Effector memory CD4-positive, alpha-beta T cell (primary cell): Measurements from ENCODE around the gene GALNT18.

Experiments
- DNase-seq, 3 donors: peaks; one replicate each; pipeline ENCODE4 v3.0.0-alpha.2; 2020
- H3K27ac ChIP-seq: 2 replicates; pipeline ENCODE4 v1.7.0; 2013; ENCODE audit warnings: mild to moderate bottlenecking, low read length, moderate library complexity; ENCODE audit not compliant: insufficient read depth, poor library complexity, severe bottlenecking
- H3K27me3 ChIP-seq: replicated peaks from 2 replicates; pipeline ENCODE4 v1.7.0; 2013; ENCODE audit warnings: mild to moderate bottlenecking, low read length; ENCODE audit not compliant: insufficient read depth, control insufficient read depth, poor library complexity, severe bottlenecking
- H3K36me3 ChIP-seq: 2 replicates; pipeline ENCODE4 v1.7.0; 2013; ENCODE audit warnings: mild to moderate bottlenecking, low read length, moderate library complexity; ENCODE audit not compliant: control insufficient read depth, insufficient read depth
- H3K4me1 ChIP-seq: 2 replicates; pipeline ENCODE4 v1.7.0; 2013; ENCODE audit warnings: low read length, mild to moderate bottlenecking; ENCODE audit not compliant: control insufficient read depth, insufficient read depth, poor library complexity, severe bottlenecking
- H3K4me3 ChIP-seq: 2 replicates; pipeline ENCODE4 v1.7.0; 2013; ENCODE audit warnings: low read length, low read depth, mild to moderate bottlenecking; ENCODE audit not compliant: insufficient read depth, poor library complexity, severe bottlenecking
- H3K9me3 ChIP-seq: 2 replicates; pipeline ENCODE4 v1.7.0; 2013; ENCODE audit warnings: mild to moderate bottlenecking, low read length, moderate library complexity; ENCODE audit not compliant: control insufficient read depth

GALNT18 gene

GRCh38 chr11:11435635-11436034, 186.2 kb downstream of the GALNT18 start:
- H3K27ac ChIP-seq = no peak overlapping the region
- DNase-seq = no peak
- H3K27me3 ChIP-seq = no peaks in the 10 kb centered on the region
- no peaks in the 10 kb centered on the region for H3K9me3 ChIP-seq
- no peaks in the 10 kb centered on the region for H3K4me1 ChIP-seq
- H3K36me3 ChIP-seq = no peaks in the 10 kb centered on the region
- no peak overlapping the region for H3K4me3 ChIP-seq

- Histone ChIP-seq H3K9me3 (no peaks in the 10 kb centered on the region), H3K27ac (no peak overlapping the region), H3K4me1 (no peaks in the 10 kb centered on the region), H3K36me3 (no peaks in the 10 kb centered on the region), H3K27me3 (no peaks in the 10 kb centered on the region), H3K4me3 (no peak overlapping the region)
- DNase-seq = no peak
Measured at GRCh38 chr11:11433960-11434359, 187.8 kb downstream of the GALNT18 start.

DNA sequence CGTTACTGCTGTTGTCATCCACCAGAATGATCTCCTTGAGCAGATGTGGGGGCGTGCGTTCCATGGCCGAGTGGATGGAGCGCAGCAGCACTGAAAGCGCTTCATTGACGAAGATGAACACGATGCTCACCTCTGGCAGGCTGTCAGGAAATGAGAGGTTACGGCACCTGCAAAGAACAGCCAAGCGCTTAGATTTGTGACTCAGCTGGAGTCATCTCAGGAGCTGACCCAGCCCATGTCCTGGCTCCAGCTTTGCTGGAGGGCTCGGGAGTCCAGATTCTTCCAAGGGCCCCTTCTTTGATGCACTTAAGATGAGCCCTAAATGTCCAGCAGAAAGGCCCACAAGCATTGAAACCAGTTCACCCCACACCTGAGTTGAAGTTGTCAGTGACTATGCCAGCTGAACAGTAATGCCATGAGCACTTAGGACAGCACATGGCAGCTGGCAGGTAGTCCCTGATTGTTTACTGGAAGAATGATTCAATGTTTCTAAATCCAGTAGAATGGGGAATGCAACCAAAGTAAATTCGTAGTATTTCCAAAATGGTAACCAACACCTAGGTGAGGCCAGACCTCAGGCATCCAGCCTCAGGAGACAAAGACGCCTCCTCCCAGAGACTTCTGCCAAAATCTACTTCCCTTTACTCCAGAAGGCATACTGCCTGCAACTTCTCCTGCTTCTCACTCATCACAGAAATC, 189.0 kb downstream of the GALNT18 start:
- Histone ChIP-seq H3K27ac (no peak overlapping the region), H3K4me1 (no peaks in the 10 kb centered on the region), H3K4me3 (no peak overlapping the region), H3K27me3 (no peaks in the 10 kb centered on the region), H3K36me3 (no peaks in the 10 kb centered on the region), H3K9me3 (no peaks in the 10 kb centered on the region)
- DNase-seq = no peak

DNA sequence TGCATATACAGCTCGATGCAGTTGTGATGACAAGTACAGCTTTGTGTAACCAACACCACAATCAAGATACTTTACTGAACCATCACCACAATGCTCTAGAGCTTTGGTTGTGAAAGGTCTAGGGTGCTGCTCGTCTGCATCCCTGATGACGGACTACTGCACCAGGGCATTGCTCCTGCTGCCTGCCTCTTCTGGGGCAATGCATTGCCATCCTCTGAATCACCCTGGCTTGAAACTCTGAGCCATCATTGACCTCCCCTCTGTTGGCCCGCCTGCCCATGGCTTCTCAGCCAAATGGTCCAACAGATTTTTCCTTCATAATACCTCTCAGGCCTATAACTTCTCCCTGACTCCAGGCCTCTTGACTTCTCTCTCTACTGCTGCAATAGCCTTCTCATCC, 191.4 kb downstream of the GALNT18 start:
- no peaks in the 10 kb centered on the region for H3K27me3 ChIP-seq
- H3K4me1 ChIP-seq = no peaks in the 10 kb centered on the region
- H3K9me3 ChIP-seq = no peaks in the 10 kb centered on the region
- no peak overlapping the region for H3K27ac ChIP-seq
- no peak for DNase-seq
- H3K4me3 ChIP-seq = no peak overlapping the region
- H3K36me3 ChIP-seq = no peaks in the 10 kb centered on the region

DNA sequence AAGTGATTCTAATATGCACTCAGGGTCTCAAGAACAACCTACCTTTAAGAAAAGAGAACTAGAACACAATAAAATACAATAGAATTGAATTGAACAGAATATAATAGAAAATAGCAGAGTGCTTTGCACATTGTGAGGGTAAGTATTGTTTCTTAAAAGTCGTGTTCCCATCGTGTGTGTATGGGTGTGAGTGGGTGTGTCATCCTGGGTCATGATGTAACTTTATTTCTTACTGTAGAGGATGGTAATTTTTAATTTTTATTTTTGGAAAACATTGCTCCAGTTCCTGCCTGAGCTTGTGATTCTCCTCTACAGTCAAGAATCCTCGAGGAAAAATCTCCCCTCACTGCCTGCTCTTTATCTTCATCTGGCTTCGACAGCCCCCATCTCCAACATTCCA, 193.1 kb downstream of the GALNT18 start:
- no peaks in the 10 kb centered on the region for H3K4me1 ChIP-seq
- H3K36me3 ChIP-seq = no peaks in the 10 kb centered on the region
- DNase-seq = no peak
- H3K27me3 ChIP-seq = no peaks in the 10 kb centered on the region
- H3K9me3 ChIP-seq = no peaks in the 10 kb centered on the region
- H3K27ac ChIP-seq = no peak overlapping the region
- no peak overlapping the region for H3K4me3 ChIP-seq

DNA sequence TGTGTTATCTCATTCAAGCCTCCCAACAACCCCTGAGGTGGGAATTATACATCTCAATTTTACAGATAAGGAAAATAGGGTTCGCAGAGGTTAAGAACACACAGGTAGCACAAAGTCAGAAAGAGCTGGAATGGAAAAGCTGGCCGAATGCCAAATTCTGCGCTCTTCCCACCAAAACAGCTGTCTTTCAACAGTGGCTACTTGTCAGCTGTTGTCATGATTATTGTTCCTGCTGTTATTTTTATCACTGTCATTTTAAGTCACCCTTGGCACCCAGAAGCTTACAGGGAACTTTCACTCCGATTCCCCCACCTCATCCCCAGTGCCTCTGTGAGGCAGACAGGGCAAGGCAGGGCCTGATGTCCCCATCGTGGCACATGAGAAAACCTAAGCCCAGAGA, 194.3 kb downstream of the GALNT18 start:
- Histone ChIP-seq H3K4me1 (no peaks in the 10 kb centered on the region), H3K9me3 (no peaks in the 10 kb centered on the region), H3K36me3 (no peaks in the 10 kb centered on the region), H3K4me3 (no peak overlapping the region), H3K27me3 (no peaks in the 10 kb centered on the region), H3K27ac (no peak overlapping the region)
- no peak for DNase-seq

DNA sequence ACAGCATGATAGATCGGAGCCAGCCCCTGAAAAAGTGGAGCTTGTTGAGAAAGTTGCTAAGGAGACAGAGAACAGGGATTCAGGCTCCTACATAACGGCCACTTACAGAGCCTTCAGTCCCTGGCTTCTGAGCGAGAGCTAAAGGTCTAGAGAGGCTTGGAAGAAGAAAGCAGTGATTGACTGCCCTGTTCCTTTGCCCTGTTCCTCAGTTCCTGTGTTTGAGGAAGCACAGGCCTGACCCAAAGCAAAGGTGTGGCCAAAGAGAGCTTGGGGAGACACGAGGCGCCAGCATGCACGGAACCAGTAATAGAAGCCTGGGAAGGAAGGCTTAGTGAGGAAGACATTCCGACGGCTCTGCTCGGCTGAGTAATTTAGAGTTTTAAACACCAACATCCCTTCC, 194.7 kb downstream of the GALNT18 start:
- no peak for DNase-seq
- Histone ChIP-seq H3K36me3 (no peaks in the 10 kb centered on the region), H3K9me3 (no peaks in the 10 kb centered on the region), H3K27me3 (no peaks in the 10 kb centered on the region), H3K27ac (no peak overlapping the region), H3K4me3 (no peak overlapping the region), H3K4me1 (no peaks in the 10 kb centered on the region)

GRCh38 chr11:11426226-11426952, 195.4 kb downstream of the GALNT18 start:
- H3K4me3 ChIP-seq = no peak overlapping the region
- no peaks in the 10 kb centered on the region for H3K27me3 ChIP-seq
- H3K4me1 ChIP-seq = no peaks in the 10 kb centered on the region
- H3K9me3 ChIP-seq = no peaks in the 10 kb centered on the region
- H3K36me3 ChIP-seq = no peaks in the 10 kb centered on the region
- no peak for DNase-seq
- no peak overlapping the region for H3K27ac ChIP-seq

DNA sequence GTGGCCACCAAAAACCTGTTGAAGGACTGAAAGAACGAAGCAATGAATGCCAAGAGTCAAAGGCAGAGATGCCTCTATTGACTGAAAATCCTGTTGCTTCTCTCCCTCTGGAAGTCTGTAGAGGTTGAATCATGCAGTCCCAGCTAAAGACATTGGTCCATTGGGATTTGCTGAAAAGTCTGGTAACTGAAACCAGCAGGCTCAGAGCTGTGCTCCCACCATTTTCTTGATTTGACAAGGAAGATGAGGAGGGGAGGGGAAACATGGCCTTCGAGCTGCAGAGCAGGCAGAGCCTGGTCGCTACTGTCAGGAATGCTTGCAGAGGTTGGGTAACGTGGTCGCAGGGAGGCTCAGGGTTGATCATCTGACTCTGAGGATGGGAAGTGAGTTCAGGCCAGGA, 196.0 kb downstream of the GALNT18 start:
- H3K9me3 ChIP-seq = no peaks in the 10 kb centered on the region
- no peak overlapping the region for H3K4me3 ChIP-seq
- H3K4me1 ChIP-seq = no peaks in the 10 kb centered on the region
- no peaks in the 10 kb centered on the region for H3K27me3 ChIP-seq
- H3K27ac ChIP-seq = no peak overlapping the region
- H3K36me3 ChIP-seq = no peaks in the 10 kb centered on the region
- no peak for DNase-seq

GRCh38 chr11:11424688-11425087, 197.1 kb downstream of the GALNT18 start:
- H3K4me1 ChIP-seq = no peaks in the 10 kb centered on the region
- no peaks in the 10 kb centered on the region for H3K36me3 ChIP-seq
- no peak overlapping the region for H3K27ac ChIP-seq
- DNase-seq = no peak
- no peaks in the 10 kb centered on the region for H3K27me3 ChIP-seq
- H3K9me3 ChIP-seq = no peaks in the 10 kb centered on the region
- no peak overlapping the region for H3K4me3 ChIP-seq
